PC-9 (cell line): ENCODE measurements around the gene C11orf86. TPM values are rescaled to one million over a fixed set of nuclear protein-coding genes. Genes with fewer than 3 reads are reported as not detected.

ENCODE experiments used
- BruUV-seq: library from RNA; stranded (reverse); fragments of 400-500 nt; replicated peaks from 2 replicates; lab custom pipeline; 2021; lab: Mats Ljungman, UMichigan
- CTCF ChIA-PET: fragments of 300-600 bp; sonication (Branson Sonifier 250); formaldehyde crosslinking; loops from one replicate; lab custom pipeline; 2022; ENCODE audit warnings: antibody characterized with exemption; lab: Charles Lee
- POLR2A ChIA-PET: fragments of 300-600 bp; sonication (Branson Sonifier 250); formaldehyde crosslinking; loops from one replicate; lab custom pipeline; 2022; ENCODE audit warnings: antibody characterized with exemption; ENCODE audit not compliant: unreplicated experiment; lab: Charles Lee
- DNase-seq, 2 experiments: peaks; one replicate each; pipeline versions ENCODE4 v3.0.0 to v3.0.0-alpha.2; 2015 to 2022; ENCODE audit warnings: mixed read lengths in 1 of 2
- H2AFZ ChIP-seq: fragments of 200-600 bp; sonication (generic); 2 replicates; pipeline ENCODE4 v1.8.1; 2017; ENCODE audit warnings: antibody characterized with exemption
- H3F3A ChIP-seq: fragments of 200-600 bp; sonication (generic); 2 replicates; pipeline ENCODE4 v1.8.1; 2017; ENCODE audit warnings: antibody characterized with exemption, mild to moderate bottlenecking, low read depth; ENCODE audit not compliant: insufficient read depth
- H3K27ac ChIP-seq: fragments of 200-600 bp; sonication (generic); 2 replicates; pipeline ENCODE4 v1.6.1; 2016; ENCODE audit warnings: mixed run types
- H3K27me3 ChIP-seq: fragments of 200-600 bp; sonication (generic); 2 replicates; pipeline ENCODE4 v1.6.1; 2016; ENCODE audit warnings: low read depth, mixed run types; ENCODE audit not compliant: insufficient read depth
- H3K36me3 ChIP-seq: fragments of 200-600 bp; sonication (generic); 2 replicates; pipeline ENCODE4 v1.6.1; 2016; ENCODE audit warnings: low read depth, mixed run types
- H3K4me1 ChIP-seq: fragments of 200-600 bp; sonication (generic); replicated peaks from 2 replicates; pipeline ENCODE4 v1.6.1; 2016; ENCODE audit warnings: mixed run types; ENCODE audit not compliant: insufficient read depth
- H3K4me2 ChIP-seq: fragments of 200-600 bp; sonication (generic); 2 replicates; pipeline ENCODE4 v1.6.1; 2017; ENCODE audit warnings: mixed run types
- H3K4me3 ChIP-seq: fragments of 200-600 bp; sonication (generic); 2 replicates; pipeline ENCODE4 v1.6.1; 2016; ENCODE audit warnings: mixed run types
- H3K79me2 ChIP-seq: fragments of 200-600 bp; sonication (generic); 2 replicates; pipeline ENCODE4 v1.6.1; 2017; ENCODE audit warnings: low read depth, mixed run types
- H3K9me2 ChIP-seq: fragments of 200-600 bp; sonication (generic); 2 replicates; pipeline ENCODE4 v1.8.1; 2017; ENCODE audit warnings: mild to moderate bottlenecking; ENCODE audit not compliant: insufficient read depth
- H3K9me3 ChIP-seq: fragments of 200-600 bp; sonication (generic); 2 replicates; pipeline ENCODE4 v1.8.1; 2016; ENCODE audit warnings: low read depth; ENCODE audit not compliant: insufficient read depth
- H4K20me1 ChIP-seq: fragments of 200-600 bp; sonication (generic); 2 replicates; pipeline ENCODE4 v1.8.1; 2017; ENCODE audit not compliant: insufficient read depth
- EZH2 ChIP-seq: fragments of 200-600 bp; sonication (generic); IDR thresholded peaks from 2 replicates; pipeline ENCODE4 v1.8.0; 2017; ENCODE audit warnings: antibody characterized with exemption, low read depth
- intact Hi-C: fragments of 100-400 bp; cut with micrococcal nuclease; formaldehyde crosslinking; loops from one replicate; pipeline ENCODE4 v1.10.0; 2022; ENCODE audit not compliant: unreplicated experiment
- total RNA-seq: library from RNA; stranded (reverse); gene quantifications from 2 replicates; pipeline ENCODE4 v1.2.3, GENCODE V29; 2021
- TF ChIP-seq, protein P1 (sequence below): fragments of 200-600 bp; sonication (generic); conservative IDR thresholded peaks from 2 replicates; pipeline ENCODE4 v1.6.1; 2017; ENCODE audit warnings: mixed run types, antibody characterized with exemption, mild to moderate bottlenecking, moderate library complexity

C11orf86 gene
- total RNA-seq, 1 experiment from 2014 or later, result not detected

DNA sequence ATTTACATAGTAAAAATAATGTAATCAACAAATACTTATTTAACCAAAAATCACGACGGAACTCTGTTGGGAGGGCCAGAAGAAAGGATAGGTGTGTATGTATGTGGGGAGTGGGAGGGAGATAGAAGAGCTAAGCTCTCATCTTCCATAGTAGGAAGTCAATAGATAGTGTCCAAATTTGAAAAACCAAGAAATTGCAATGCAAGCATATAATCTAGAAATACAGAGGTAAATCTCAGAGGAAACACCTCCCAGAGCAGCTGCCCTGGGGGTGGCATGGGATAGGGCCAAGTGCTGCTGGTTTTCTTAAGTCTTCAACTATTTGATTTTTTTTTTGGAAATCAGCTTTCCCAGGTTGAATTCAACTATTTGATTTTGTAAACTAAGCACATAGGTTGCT, 16.9 kb downstream of the C11orf86 start:
- no peak overlapping the region for H2AFZ ChIP-seq
- no peaks in the 10 kb centered on the region for H3K9me2 ChIP-seq
- no peaks in the 10 kb centered on the region for H3K36me3 ChIP-seq
- ChIA-PET POLR2A (no interaction called here), CTCF (interaction anchor here (0.5 to 0.7 kb wide), 2 partner anchors 24 to 30 kb away, joined by 3 to 8 read pairs; no protein-coding TSS in a partner anchor)
- intact Hi-C loops, result no loop called here
- no TSS peak for BruUV-seq
- peaks cover 3% of the 10 kb centered on the region; the same call in 1 of the 2 replicates for H3F3A ChIP-seq
- TF ChIP-seq, protein P1, sequence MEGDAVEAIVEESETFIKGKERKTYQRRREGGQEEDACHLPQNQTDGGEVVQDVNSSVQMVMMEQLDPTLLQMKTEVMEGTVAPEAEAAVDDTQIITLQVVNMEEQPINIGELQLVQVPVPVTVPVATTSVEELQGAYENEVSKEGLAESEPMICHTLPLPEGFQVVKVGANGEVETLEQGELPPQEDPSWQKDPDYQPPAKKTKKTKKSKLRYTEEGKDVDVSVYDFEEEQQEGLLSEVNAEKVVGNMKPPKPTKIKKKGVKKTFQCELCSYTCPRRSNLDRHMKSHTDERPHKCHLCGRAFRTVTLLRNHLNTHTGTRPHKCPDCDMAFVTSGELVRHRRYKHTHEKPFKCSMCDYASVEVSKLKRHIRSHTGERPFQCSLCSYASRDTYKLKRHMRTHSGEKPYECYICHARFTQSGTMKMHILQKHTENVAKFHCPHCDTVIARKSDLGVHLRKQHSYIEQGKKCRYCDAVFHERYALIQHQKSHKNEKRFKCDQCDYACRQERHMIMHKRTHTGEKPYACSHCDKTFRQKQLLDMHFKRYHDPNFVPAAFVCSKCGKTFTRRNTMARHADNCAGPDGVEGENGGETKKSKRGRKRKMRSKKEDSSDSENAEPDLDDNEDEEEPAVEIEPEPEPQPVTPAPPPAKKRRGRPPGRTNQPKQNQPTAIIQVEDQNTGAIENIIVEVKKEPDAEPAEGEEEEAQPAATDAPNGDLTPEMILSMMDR, result no peak
- TF ChIP-seq EZH2, result no peak
- peaks cover 4% of the 10 kb centered on the region for H3K4me1 ChIP-seq
- no peak overlapping the region for H3K4me3 ChIP-seq
- H3K27me3 ChIP-seq, result no peaks in the 10 kb centered on the region
- DNase-seq, result no peak
- no peaks in the 10 kb centered on the region for H4K20me1 ChIP-seq
- H3K27ac ChIP-seq, result no peak overlapping the region
- no peaks in the 10 kb centered on the region for H3K79me2 ChIP-seq
- no peaks in the 10 kb centered on the region for H3K9me3 ChIP-seq
- H3K4me2 ChIP-seq, result no peak overlapping the region

DNA sequence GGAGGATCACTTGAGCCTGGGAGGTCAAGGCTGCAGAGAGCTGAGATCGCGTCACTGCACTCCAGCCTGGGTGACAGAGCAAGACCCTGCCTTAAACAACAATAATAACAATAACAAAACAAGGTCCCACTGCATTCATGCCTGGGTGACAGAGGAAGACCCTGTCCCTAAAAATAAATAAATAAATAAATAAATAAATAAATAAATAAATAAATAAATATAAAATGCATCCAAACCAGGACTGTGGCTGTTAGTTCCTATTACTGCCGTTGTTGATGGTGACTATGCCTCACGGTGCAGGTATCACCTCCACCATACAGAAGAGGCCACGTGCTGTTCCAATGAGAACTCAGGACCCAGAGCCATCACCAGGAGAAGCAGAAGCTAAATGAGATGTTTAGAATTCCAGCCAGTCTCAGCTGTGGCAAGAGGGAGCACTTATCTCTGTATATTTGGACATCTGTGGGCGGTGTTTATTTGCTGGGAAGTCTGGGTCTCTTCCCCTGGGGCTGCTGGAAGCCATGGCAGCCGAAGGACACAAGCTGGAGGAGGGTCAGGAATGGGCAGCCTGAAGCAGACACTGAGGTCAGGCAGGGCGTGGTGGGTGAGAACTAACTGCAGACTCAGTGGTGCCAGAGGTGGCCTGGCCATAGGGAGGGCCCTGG, 21.6 kb downstream of the C11orf86 start:
- ChIA-PET POLR2A (interaction anchor here (0.7 kb wide), 1 partner anchor 83 kb away, joined by 4 read pairs; no protein-coding TSS in a partner anchor), CTCF (interaction anchor here (0.6 kb wide), 1 partner anchor 151 kb away, joined by 5 read pairs; no protein-coding TSS in a partner anchor)
- H3K4me1 ChIP-seq, result peaks cover 9% of the 10 kb centered on the region
- intact Hi-C loops, result no loop called here
- no peak overlapping the region for H3K27ac ChIP-seq
- no TSS peak for BruUV-seq
- TF ChIP-seq, protein P1, result no peak
- no peak for TF ChIP-seq EZH2
- H3K79me2 ChIP-seq, result no peaks in the 10 kb centered on the region
- no peaks in the 10 kb centered on the region for H4K20me1 ChIP-seq
- H3K9me2 ChIP-seq, result no peaks in the 10 kb centered on the region
- 0 out of 2 replicates have a peak overlapping the region, but pooled peaks have one; percentile 22 for H3K4me2 ChIP-seq
- no peaks in the 10 kb centered on the region for H3K36me3 ChIP-seq
- peak; percentile 30 to 46 for DNase-seq
- H3K9me3 ChIP-seq, result no peaks in the 10 kb centered on the region
- no peak overlapping the region for H3K4me3 ChIP-seq
- H2AFZ ChIP-seq, result no peak overlapping the region
- H3K27me3 ChIP-seq, result no peaks in the 10 kb centered on the region
- H3F3A ChIP-seq, result peaks cover 7% of the 10 kb centered on the region; the same call in 1 of the 2 replicates

DNA sequence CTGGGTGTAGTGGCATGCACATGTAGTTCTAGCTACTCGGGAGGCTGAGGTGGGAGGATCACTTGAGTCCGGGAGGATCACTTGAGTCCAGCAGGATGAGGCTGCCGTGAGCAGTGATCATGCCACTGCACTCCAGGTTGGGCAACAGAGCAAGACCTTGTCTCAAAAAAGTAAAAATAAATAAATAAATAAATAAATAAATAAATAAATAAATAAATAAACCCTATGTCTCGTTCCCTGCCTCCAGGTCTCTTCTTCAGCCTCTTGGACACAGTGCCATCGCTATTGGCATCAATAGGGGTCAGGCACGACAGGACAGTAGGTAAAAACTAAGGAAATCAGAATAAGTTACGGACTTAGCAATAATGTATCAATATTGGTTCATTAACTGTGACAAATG, 24.5 kb downstream of the C11orf86 start:
- Histone ChIP-seq H2AFZ (no peak overlapping the region), H3K4me1 (peaks cover 9% of the 10 kb centered on the region), H3K27ac (no peak overlapping the region), H3K4me3 (no peak overlapping the region), H3K9me3 (no peaks in the 10 kb centered on the region), H3F3A (peaks cover 12% of the 10 kb centered on the region; the same call in 1 of the 2 replicates), H3K9me2 (no peaks in the 10 kb centered on the region), H3K36me3 (no peaks in the 10 kb centered on the region), H3K27me3 (no peaks in the 10 kb centered on the region), H3K79me2 (no peaks in the 10 kb centered on the region), H4K20me1 (no peaks in the 10 kb centered on the region), H3K4me2 (no peak overlapping the region)
- ChIA-PET POLR2A (no interaction called here), CTCF (no interaction called here)
- TF ChIP-seq, protein P1, result no peak
- TF ChIP-seq EZH2, result no peak
- BruUV-seq, result no TSS peak
- DNase-seq, result no peak
- intact Hi-C loops, result no loop called here
